Mesenchymal stem cell (in vitro differentiated cells and primary cell): ENCODE data around the gene ARHGAP5. TPM values are rescaled to one million over a fixed set of nuclear protein-coding genes. Genes with fewer than 3 reads are reported as not detected.

Experiments
- DNase-seq: peaks from one replicate; pipeline ENCODE4 v3.0.0-alpha.2; 2013
- H2AFZ ChIP-seq: one replicate; pipeline ENCODE4 v1.6.1; 2013; ENCODE audit warnings: low read depth, mild to moderate bottlenecking, control low read depth, inconsistent platforms, low read length, moderate library complexity
- H2AK5ac ChIP-seq: 2 replicates; pipeline ENCODE4 v1.6.1; 2013; ENCODE audit warnings: low read length, moderate library complexity, mild to moderate bottlenecking, inconsistent platforms; ENCODE audit not compliant: severe bottlenecking
- H2BK120ac ChIP-seq: one replicate; pipeline ENCODE4 v1.6.1; 2013; ENCODE audit warnings: low read depth, mild to moderate bottlenecking, inconsistent platforms, low read length, moderate library complexity
- H2BK12ac ChIP-seq, 2 experiments: one replicate each; pipeline ENCODE4 v1.6.1; 2013; ENCODE audit warnings: inconsistent platforms in 2 of 2, low read length in 2 of 2, mild to moderate bottlenecking in 2 of 2, moderate library complexity in 2 of 2, control low read depth in 1 of 2
- H2BK15ac ChIP-seq: one replicate; pipeline ENCODE4 v1.6.1; 2013; ENCODE audit warnings: mild to moderate bottlenecking, low read depth, inconsistent platforms; ENCODE audit not compliant: poor library complexity, severe bottlenecking
- H2BK5ac ChIP-seq: 2 replicates; pipeline ENCODE4 v1.6.1; 2013; ENCODE audit warnings: low read depth, mild to moderate bottlenecking, low read length, control low read depth, inconsistent platforms; ENCODE audit not compliant: poor library complexity, severe bottlenecking
- H3K14ac ChIP-seq, 2 experiments: one replicate each; pipeline ENCODE4 v1.6.1; 2013; ENCODE audit warnings: inconsistent platforms in 2 of 2, low read length in 2 of 2, control low read depth in 1 of 2, mild to moderate bottlenecking in 1 of 2, moderate library complexity in 1 of 2
- H3K18ac ChIP-seq, 2 experiments: one replicate each; pipeline ENCODE4 v1.6.1; 2013; ENCODE audit warnings: inconsistent platforms in 2 of 2, low read length in 2 of 2, control low read depth in 1 of 2, low read depth in 1 of 2, mild to moderate bottlenecking in 1 of 2
- H3K23ac ChIP-seq, 2 experiments: one replicate each; pipeline ENCODE4 v1.6.1; 2013; ENCODE audit warnings: inconsistent platforms in 2 of 2, low read length in 2 of 2, mild to moderate bottlenecking in 2 of 2, moderate library complexity in 2 of 2, control low read depth in 1 of 2
- H3K27ac ChIP-seq: 2 replicates; pipeline ENCODE4 v1.5.1; 2013; ENCODE audit warnings: mild to moderate bottlenecking, moderate library complexity, low read length, control low read depth, inconsistent platforms; ENCODE audit not compliant: poor library complexity, severe bottlenecking
- H3K27me3 ChIP-seq, 2 experiments: 2 replicates each; pipeline versions ENCODE4 v1.6.1 to v1.7.0; 2013; ENCODE audit warnings: low read length in 2 of 2, mild to moderate bottlenecking in 2 of 2, moderate library complexity in 2 of 2, control low read depth in 1 of 2, inconsistent platforms in 1 of 2; ENCODE audit not compliant: control insufficient read depth in 1 of 2, insufficient read depth in 1 of 2
- H3K36me3 ChIP-seq, 2 experiments: 2 replicates each; pipeline versions ENCODE4 v1.6.1 to v1.7.0; 2013; ENCODE audit warnings: low read length in 2 of 2, control low read depth in 1 of 2, inconsistent platforms in 1 of 2, low read depth in 1 of 2, mild to moderate bottlenecking in 1 of 2; ENCODE audit not compliant: insufficient read depth in 2 of 2, control insufficient read depth in 1 of 2
- H3K4ac ChIP-seq, 2 experiments: one replicate each; pipeline ENCODE4 v1.6.1; 2013; ENCODE audit warnings: inconsistent platforms in 2 of 2, low read length in 2 of 2, mild to moderate bottlenecking in 2 of 2, moderate library complexity in 2 of 2, control low read depth in 1 of 2, low read depth in 1 of 2
- H3K4me1 ChIP-seq: 2 replicates; pipeline ENCODE4 v1.6.1; 2013; ENCODE audit warnings: low read depth, low read length, control low read depth; ENCODE audit not compliant: control insufficient read depth, insufficient read depth
- H3K4me2 ChIP-seq: 2 replicates; pipeline ENCODE4 v1.6.1; 2013; ENCODE audit warnings: low read length, mild to moderate bottlenecking, inconsistent platforms; ENCODE audit not compliant: poor library complexity, severe bottlenecking
- H3K4me3 ChIP-seq, 2 experiments: 2 replicates each; pipeline versions ENCODE4 v1.5.1 to v1.7.0; 2013; ENCODE audit warnings: low read length in 2 of 2, mild to moderate bottlenecking in 2 of 2, control low read depth in 1 of 2, low read depth in 1 of 2; ENCODE audit not compliant: insufficient read depth in 1 of 2
- H3K79me1 ChIP-seq: replicated peaks from 2 replicates; pipeline ENCODE4 v1.6.1; 2013; ENCODE audit warnings: mild to moderate bottlenecking, control low read depth, low read length, inconsistent platforms; ENCODE audit not compliant: poor library complexity, severe bottlenecking
- H3K9ac ChIP-seq: 2 replicates; pipeline ENCODE4 v1.7.0; 2013; ENCODE audit warnings: mild to moderate bottlenecking, low read length, moderate library complexity
- H3K9me3 ChIP-seq: 2 replicates; pipeline ENCODE4 v1.7.0; 2013; ENCODE audit warnings: mild to moderate bottlenecking, low read length; ENCODE audit not compliant: control insufficient read depth
- H4K8ac ChIP-seq: one replicate; pipeline ENCODE4 v1.6.1; 2013; ENCODE audit warnings: inconsistent platforms, mild to moderate bottlenecking, low read length, moderate library complexity
- H4K91ac ChIP-seq: one replicate; pipeline ENCODE4 v1.6.1; 2013; ENCODE audit warnings: mild to moderate bottlenecking, low read length, inconsistent platforms
- WGBS: methylation state at CpG from one replicate; pipeline ENCODE4 v1.1.7; 2013; ENCODE audit warnings: mixed read lengths; 5-methylcytosine and 5-hydroxymethylcytosine counted together
- polyA plus RNA-seq, 2 experiments: library from polyadenylated mRNA; stranded (reverse); fragments of 200-250 nt; gene quantifications; one replicate each; pipeline ENCODE4 v1.2.3, GENCODE V29; 2013

ARHGAP5 gene, protein sequence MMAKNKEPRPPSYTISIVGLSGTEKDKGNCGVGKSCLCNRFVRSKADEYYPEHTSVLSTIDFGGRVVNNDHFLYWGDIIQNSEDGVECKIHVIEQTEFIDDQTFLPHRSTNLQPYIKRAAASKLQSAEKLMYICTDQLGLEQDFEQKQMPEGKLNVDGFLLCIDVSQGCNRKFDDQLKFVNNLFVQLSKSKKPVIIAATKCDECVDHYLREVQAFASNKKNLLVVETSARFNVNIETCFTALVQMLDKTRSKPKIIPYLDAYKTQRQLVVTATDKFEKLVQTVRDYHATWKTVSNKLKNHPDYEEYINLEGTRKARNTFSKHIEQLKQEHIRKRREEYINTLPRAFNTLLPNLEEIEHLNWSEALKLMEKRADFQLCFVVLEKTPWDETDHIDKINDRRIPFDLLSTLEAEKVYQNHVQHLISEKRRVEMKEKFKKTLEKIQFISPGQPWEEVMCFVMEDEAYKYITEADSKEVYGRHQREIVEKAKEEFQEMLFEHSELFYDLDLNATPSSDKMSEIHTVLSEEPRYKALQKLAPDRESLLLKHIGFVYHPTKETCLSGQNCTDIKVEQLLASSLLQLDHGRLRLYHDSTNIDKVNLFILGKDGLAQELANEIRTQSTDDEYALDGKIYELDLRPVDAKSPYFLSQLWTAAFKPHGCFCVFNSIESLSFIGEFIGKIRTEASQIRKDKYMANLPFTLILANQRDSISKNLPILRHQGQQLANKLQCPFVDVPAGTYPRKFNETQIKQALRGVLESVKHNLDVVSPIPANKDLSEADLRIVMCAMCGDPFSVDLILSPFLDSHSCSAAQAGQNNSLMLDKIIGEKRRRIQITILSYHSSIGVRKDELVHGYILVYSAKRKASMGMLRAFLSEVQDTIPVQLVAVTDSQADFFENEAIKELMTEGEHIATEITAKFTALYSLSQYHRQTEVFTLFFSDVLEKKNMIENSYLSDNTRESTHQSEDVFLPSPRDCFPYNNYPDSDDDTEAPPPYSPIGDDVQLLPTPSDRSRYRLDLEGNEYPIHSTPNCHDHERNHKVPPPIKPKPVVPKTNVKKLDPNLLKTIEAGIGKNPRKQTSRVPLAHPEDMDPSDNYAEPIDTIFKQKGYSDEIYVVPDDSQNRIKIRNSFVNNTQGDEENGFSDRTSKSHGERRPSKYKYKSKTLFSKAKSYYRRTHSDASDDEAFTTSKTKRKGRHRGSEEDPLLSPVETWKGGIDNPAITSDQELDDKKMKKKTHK (N-terminal part only)
- 40.4 TPM for polyA plus RNA-seq (2013, experiment 1 of 2)
- polyA plus RNA-seq (2013, experiment 2 of 2): 42.2 TPM

DNA sequence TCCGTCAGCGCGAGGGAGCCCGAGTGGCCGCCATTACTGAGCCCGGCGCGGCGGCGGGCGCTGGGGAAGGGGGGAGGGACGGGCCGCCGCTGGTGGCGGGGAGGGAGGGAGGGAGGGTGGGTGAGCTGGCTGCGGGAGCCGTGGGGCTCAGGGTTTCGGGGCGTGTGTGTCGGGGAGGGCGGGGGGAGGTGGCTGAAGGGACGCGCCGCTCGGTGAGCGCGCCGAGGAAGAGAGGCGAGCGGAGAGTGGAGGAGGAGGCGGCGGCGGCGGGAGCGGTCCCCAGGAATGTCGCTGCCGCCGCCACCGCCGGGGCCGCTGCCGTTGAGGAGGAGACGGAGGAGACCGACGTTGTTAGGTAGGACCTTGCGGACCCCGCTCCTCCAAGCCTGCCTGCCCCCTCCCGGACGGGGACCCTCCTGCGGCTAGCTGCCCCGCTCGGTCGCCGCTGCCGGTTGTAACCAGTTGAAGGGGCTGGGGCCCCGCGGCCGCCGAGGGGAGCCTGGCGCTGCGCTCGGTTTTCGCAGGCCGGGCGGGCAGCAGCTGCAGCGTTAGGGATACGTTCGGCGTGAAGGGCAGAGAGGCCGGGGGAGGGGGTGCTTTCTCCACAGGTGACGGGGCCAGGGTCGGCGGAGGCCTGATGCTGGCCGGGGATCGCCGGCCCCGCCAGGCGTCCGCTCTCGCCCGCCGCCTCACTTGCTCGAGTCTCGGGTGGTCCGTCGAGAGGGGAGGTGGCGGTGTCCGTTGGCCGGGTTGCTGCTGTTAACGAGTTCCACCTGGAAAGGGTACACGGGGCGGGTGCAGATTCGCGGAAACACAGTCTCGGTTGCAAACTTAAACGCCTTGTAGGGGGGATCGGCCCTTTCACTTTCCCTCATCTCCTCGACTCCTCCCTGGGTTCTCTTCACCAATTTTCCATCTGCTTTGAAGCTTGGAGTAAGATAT is at the start of gene ARHGAP5:
Gene ARHGAP5, plus strand, starts transcription at position 224 of the 942 bp plus-strand sequence. CDS start 13,366 bp downstream, outside the sequence.
- Histone ChIP-seq H3K27me3 (no peaks in the 10 kb centered on the region), H3K4me2 (peak within 1 kb of the TSS; percentile 92), H3K18ac (peak within 1 kb of the TSS; percentile 96 to 99), H3K4ac (peak within 1 kb of the TSS; percentile 95 to 97), H2BK120ac (peak within 1 kb of the TSS; percentile 95), H2AK5ac (no peak within 1 kb of the TSS), H4K91ac (peak within 1 kb of the TSS; percentile 98), H3K9ac (peak within 1 kb of the TSS; percentile 98), H3K79me1 (peaks cover 2% of the 10 kb centered on the region), H3K9me3 (no peaks in the 10 kb centered on the region), H2BK15ac (peak within 1 kb of the TSS; percentile 90), H4K8ac (peak within 1 kb of the TSS; percentile 87), H3K14ac (peak within 1 kb of the TSS in 1 of 2 experiments; percentile 98), H2AFZ (peak within 1 kb of the TSS; percentile 88), H2BK5ac (peak within 1 kb of the TSS; percentile 96), H3K27ac (peak within 1 kb of the TSS; percentile 98), H2BK12ac (peak within 1 kb of the TSS in 1 of 2 experiments; percentile 92), H3K4me1 (peaks cover 2% of the 10 kb centered on the region), H3K4me3 (peak within 1 kb of the TSS; percentile 90), H3K23ac (peak within 1 kb of the TSS; percentile 79 to 96), H3K36me3 (no peaks in the 10 kb centered on the region)
- DNase-seq: peak; percentile 59
- WGBS: under 1% methylated on average over 42 of the region's 98 CpGs

DNA sequence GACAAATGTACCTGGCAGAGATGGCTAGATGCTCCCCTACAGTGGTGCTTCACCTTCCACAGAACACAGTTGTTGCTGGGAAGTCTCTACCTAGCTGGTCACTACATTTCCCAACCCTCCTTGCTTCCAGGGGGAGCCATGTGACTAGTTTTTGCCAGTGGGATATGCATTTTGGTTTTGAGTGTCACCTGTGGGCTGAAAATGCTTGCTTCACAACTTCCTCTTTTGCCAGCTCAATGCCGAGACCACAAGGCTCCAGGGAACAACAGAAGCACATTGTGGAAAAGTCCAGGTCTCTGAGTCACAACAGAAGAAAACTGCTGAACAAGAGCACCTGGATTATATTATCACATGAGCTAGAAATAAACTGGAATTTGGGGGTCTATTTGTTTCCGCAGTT is 48.5 kb upstream of the ARHGAP5 start:
- Histone ChIP-seq H2AFZ (no peak overlapping the region), H3K14ac (no peak overlapping the region), H3K9me3 (peaks cover 2% of the 10 kb centered on the region), H3K36me3 (no peaks in the 10 kb centered on the region), H3K4me3 (no peak overlapping the region), H2AK5ac (no peak overlapping the region), H3K79me1 (no peaks in the 10 kb centered on the region), H3K4me1 (peaks cover 10% of the 10 kb centered on the region), H3K9ac (no peak overlapping the region), H2BK15ac (no peak overlapping the region), H3K4ac (no peak overlapping the region), H2BK5ac (no peak overlapping the region), H3K18ac (no peak overlapping the region), H3K27me3 (peaks cover 0 to 11% of the 10 kb centered on the region in 2 experiments), H4K91ac (peak overlapping the region; percentile 66), H3K27ac (peak overlapping the region; percentile 11), H4K8ac (no peak overlapping the region), H2BK120ac (no peak overlapping the region), H3K4me2 (no peak overlapping the region), H3K23ac (no peak overlapping the region), H2BK12ac (no peak overlapping the region)
- DNase-seq: peak; percentile 19
- WGBS: 89% methylated on average over 2 of the region's 2 CpGs

DNA sequence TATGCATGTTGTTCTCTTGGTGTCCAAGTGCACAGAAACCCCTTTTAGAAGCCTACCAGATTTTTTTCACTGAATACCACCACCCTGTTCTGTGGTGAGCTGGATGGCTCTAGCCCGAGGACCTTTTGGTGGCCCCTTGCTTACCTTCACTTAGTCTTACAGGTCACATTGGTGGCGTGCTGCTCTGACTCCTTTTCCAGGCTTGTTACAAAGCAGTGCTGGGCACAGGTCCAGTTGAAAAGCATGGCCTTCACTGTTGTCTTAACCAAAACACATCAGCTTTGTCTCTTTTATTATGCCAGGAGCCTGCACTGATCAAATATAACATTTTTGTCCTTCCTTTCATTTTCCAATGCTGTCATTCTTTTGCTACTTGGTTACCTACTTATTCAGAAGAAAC is 43.6 kb upstream of the ARHGAP5 start:
- H2BK12ac ChIP-seq: no peak overlapping the region
- peaks cover 2% of the 10 kb centered on the region for H3K4me1 ChIP-seq
- no peak for DNase-seq
- peaks cover 0 to 8% of the 10 kb centered on the region in 2 experiments for H3K27me3 ChIP-seq
- H2BK5ac ChIP-seq: no peak overlapping the region
- H3K4me3 ChIP-seq: no peak overlapping the region
- no peaks in the 10 kb centered on the region for H3K36me3 ChIP-seq
- H3K9me3 ChIP-seq: no peaks in the 10 kb centered on the region
- H3K4ac ChIP-seq: no peak overlapping the region
- H2BK15ac ChIP-seq: no peak overlapping the region
- H3K27ac ChIP-seq: no peak overlapping the region
- no peak overlapping the region for H4K8ac ChIP-seq
- no peak overlapping the region for H3K18ac ChIP-seq
- no peak overlapping the region for H3K9ac ChIP-seq
- no peak overlapping the region for H3K4me2 ChIP-seq
- no peaks in the 10 kb centered on the region for H3K79me1 ChIP-seq
- no peak overlapping the region for H2BK120ac ChIP-seq
- H3K23ac ChIP-seq: no peak overlapping the region
- whole genome bisulfite sequencing: 91% methylated on average over 2 of the region's 2 CpGs
- no peak overlapping the region for H3K14ac ChIP-seq
- no peak overlapping the region for H2AFZ ChIP-seq
- no peak overlapping the region for H4K91ac ChIP-seq
- no peak overlapping the region for H2AK5ac ChIP-seq
